Naive B cell (primary cell): ENCODE data around the gene ALDH1A2. TPM values are rescaled to one million over a fixed set of nuclear protein-coding genes. Genes with fewer than 3 reads are reported as not detected.
"Not testable (repeated sequence)": the region's sequence is repeated elsewhere in the genome, so short reads cannot be mapped to it uniquely, and the experiment has no call there.

Experiments
- ATAC-seq, 2 donors: fragments of 150-1000 bp; cut with Tn5 transposase; 2 replicates each; pipeline ENCODE4 v1.10.0; 2021; ENCODE audit warnings: low read depth in 2 of 2, mild to moderate bottlenecking in 2 of 2, moderate library complexity in 2 of 2
- DNase-seq: peaks from one replicate; pipeline ENCODE4 v3.0.0; 2022
- H3K27ac Mint-ChIP-seq, 6 donors: one replicate each; pipeline ENCODE4 v1.8.0; 2020 to 2022; ENCODE audit warnings: mild to moderate bottlenecking in 6 of 6, mixed read lengths in 6 of 6, moderate library complexity in 5 of 6, inconsistent platforms in 2 of 6
- H3K27me3 Mint-ChIP-seq, 3 donors: one replicate each; pipeline ENCODE4 v1.8.0; 2021 to 2022; ENCODE audit warnings: mixed read lengths in 3 of 3, mild to moderate bottlenecking in 1 of 3
- H3K36me3 Mint-ChIP-seq, 2 donors: one replicate each; pipeline ENCODE4 v1.8.0; 2020 to 2022; ENCODE audit warnings: mixed read lengths in 2 of 2, inconsistent platforms in 1 of 2, mild to moderate bottlenecking in 1 of 2
- H3K4me1 Mint-ChIP-seq, 3 donors: one replicate each; pipeline ENCODE4 v1.8.0; 2020 to 2022; ENCODE audit warnings: mixed read lengths in 3 of 3, inconsistent platforms in 1 of 3, mild to moderate bottlenecking in 1 of 3, moderate library complexity in 1 of 3
- H3K4me3 Mint-ChIP-seq, 8 donors: one replicate each; pipeline ENCODE4 v1.8.0; 2020 to 2022; ENCODE audit warnings: mild to moderate bottlenecking in 8 of 8, mixed read lengths in 8 of 8, moderate library complexity in 8 of 8, inconsistent platforms in 2 of 8
- H3K9me3 Mint-ChIP-seq, 7 donors: one replicate each; pipeline ENCODE4 v1.8.0; 2020 to 2022; ENCODE audit warnings: mixed read lengths in 7 of 7, mild to moderate bottlenecking in 5 of 7, inconsistent platforms in 2 of 7, moderate library complexity in 1 of 7
- polyA plus RNA-seq, 6 donors: library from polyadenylated mRNA; unstranded; fragments of 300-500 nt; fragmentation: Illumina TruSeq; gene quantifications; one replicate each; pipeline ENCODE4 v1.2.3, GENCODE V29; 2021; ENCODE audit warnings: low read depth in 6 of 6

ALDH1A2 gene
- polyA plus RNA-seq, 6 donors from 2014 or later = not detected

DNA sequence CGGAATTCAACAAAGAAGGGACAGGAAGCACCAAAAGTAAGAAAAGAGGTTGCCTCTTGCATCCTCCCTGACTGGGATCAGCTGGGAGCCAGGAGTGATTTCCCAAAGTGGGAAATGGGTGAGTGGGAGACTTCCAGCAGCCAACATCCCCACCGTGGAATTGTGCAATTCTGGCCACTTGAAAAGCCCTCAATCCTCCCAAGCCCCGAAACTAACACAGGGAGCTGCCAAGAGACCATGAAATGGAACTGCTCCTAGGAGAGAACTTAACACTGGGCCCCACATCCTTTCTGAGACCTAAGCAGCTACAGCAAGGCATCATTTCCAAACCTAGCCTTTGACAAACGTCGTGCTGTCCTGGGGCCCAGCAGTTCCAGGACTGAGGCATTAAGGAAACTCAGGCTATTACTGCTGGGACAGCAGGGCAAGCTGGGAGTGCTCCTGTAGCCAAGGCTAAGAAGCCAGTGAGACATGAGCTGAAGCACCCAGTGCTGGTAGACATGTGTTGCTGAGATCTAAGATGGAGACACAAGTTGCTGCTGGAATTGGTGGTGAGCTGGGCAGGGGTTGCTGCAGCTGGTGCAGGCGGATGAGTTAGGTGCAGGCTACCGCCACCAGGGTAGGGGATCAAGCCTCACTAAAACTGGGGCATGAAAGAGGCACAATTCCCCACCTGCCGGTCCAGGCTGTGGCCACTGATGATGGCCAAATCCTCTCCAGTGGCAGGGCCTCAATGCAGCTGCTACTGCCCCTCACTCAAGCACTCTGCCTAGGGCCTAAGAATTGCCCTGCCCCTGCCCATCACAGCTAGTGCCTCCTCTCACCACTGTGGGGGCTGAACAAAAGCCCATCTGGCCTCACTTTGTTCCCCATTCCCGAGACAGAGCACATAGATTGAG lies 43.9 kb downstream of the ALDH1A2 start:
- Mint-ChIP-seq H3K36me3 (peaks cover 7 to 33% of the 10 kb centered on the region in 2 donors), H3K4me3 (no peak overlapping the region), H3K4me1 (no peaks in the 10 kb centered on the region), H3K27me3 (peaks cover 14 to 21% (median 15%) of the 10 kb centered on the region in 3 donors), H3K27ac (peak overlapping the region in 1 of 6 donors; percentile 37), H3K9me3 (peaks cover 13 to 59% (median 42%) of the 10 kb centered on the region in 7 donors)
- DNase-seq = no peak
- no peak for ATAC-seq

DNA sequence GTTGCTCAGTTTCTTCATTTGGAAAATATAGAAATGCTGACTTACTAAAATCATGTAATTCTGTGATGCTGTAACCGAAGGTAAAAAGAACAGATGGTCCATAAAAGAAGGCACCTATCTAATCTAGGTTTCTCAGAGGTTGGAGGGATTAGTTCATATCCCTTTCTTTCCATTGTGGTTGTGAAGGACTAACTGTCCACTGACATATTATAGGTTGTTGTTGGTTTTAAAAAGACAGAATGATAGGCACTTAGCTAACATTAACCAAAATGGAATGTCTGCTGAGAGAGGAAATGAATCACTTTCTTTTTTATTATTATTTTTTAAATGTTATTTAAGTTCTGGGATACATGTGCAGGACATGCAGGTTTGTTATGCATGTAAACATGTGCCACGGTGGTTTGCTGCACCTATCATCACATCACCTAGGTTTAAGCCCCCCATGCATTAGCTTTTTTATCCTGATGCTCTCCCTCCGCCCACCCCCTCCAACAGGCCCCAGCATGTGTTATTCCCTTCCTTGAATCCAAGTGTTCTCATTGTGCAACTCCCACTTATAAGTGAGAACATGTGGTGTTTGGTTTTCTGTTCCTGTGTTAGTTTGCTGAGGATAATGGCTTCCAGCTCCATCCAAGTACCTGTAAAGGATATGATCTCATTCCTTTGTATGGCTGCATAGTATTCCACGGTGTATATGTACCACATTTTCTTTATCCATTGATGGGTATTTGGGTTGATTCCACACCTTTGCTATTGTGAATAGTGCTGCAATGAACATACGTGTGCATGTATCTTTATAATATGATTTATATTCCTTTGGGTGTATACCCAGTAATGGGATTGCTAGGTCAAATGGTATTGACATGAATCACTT lies 45.8 kb downstream of the ALDH1A2 start:
- Mint-ChIP-seq H3K27me3 (peaks cover 14 to 16% (median 14%) of the 10 kb centered on the region in 3 donors), H3K36me3 (peaks cover 7 to 16% of the 10 kb centered on the region in 2 donors), H3K9me3 (peaks cover 7 to 40% (median 25%) of the 10 kb centered on the region in 7 donors), H3K4me3 (no peak overlapping the region), H3K27ac (no peak overlapping the region), H3K4me1 (no peaks in the 10 kb centered on the region)
- DNase-seq (no peak), ATAC-seq (no peak)

DNA sequence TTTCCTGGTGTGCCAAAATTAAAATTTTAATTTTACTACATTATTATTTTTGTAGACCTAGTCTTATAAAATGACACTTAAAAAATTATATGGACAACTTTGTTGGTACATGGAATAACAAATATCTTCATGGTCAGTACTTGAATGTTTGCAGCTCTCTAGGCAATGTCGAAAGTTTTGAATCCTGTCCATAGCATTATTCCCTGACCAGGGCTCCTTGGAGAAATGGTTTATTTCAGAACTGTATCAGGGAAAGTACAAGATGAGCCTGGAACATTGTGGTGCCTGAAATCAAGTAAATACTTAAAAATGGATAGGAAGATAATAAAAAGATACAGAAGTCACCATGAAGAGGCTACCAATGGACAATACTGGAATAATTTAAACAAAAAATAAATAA lies 47.6 kb downstream of the ALDH1A2 start:
- ATAC-seq = no peak
- Mint-ChIP-seq H3K27me3 (peaks cover 18 to 30% (median 26%) of the 10 kb centered on the region in 3 donors), H3K4me1 (no peaks in the 10 kb centered on the region), H3K27ac (no peak overlapping the region), H3K9me3 (peaks cover 5 to 23% (median 10%) of the 10 kb centered on the region in 7 donors), H3K4me3 (no peak overlapping the region), H3K36me3 (peaks cover under 1 to 8% of the 10 kb centered on the region in 2 donors)
- no peak for DNase-seq

DNA sequence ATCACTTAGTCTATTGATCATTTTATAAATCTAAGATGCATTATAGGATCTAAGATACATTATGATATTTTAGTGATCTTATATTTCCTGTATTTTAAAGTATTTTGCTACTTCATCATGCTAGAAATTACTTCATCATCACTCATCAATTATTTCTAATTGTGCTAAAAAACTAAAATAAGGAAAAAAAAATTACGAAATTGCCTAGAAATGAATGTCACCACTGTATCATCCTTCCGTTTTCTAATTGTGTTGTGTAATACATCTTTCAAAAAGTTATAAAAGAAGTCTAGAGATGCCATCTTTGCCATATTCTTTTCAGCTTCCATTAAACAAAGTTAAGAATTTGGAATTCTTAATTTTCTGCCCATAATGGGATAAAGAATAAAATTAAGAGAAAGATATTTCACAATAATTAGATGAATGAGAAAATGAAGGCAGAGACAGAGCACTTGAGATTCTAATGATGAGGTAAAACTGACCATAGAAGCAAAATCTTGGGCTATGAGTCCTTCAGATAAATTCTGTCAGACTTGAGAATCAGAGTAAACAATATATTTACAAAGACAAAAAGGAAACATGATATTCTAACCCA lies 48.8 kb downstream of the ALDH1A2 start:
- ATAC-seq = no peak
- peaks cover 18 to 29% (median 23%) of the 10 kb centered on the region in 3 donors for H3K27me3 Mint-ChIP-seq
- H3K9me3 Mint-ChIP-seq = peaks cover 0 to 14% (median 3%) of the 10 kb centered on the region in 7 donors

DNA sequence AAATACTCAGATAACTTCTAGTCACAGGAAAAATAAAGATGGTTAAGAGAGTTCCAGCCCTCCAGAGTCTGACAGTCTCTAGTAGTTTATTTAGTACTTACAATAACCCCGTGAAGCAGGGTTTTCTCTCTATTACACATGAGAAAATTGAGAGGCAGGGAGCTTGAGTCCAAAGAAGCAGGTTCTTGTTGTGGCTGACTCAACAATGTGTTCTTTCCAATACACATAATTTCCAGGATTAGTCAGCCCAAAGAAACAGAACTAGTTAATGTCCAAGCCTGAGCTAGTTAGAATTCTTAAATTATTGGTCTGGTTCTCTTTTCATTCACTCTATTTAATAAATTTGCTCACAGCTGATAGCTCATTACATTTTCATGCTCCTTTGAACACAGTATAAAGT lies 49.9 kb downstream of the ALDH1A2 start:
- H3K27me3 Mint-ChIP-seq = peaks cover 17 to 23% (median 19%) of the 10 kb centered on the region in 3 donors
- H3K27ac Mint-ChIP-seq = no peak overlapping the region
- no peaks in the 10 kb centered on the region for H3K4me1 Mint-ChIP-seq
- H3K36me3 Mint-ChIP-seq = no peaks in the 10 kb centered on the region
- H3K9me3 Mint-ChIP-seq = peaks cover 0 to 9% (median 0%) of the 10 kb centered on the region in 7 donors
- ATAC-seq (no peak), DNase-seq (no peak)
- H3K4me3 Mint-ChIP-seq = no peak overlapping the region

More for the DNA sequence above, 48.8 kb downstream of the ALDH1A2 start:
- Mint-ChIP-seq H3K4me1 (no peaks in the 10 kb centered on the region), H3K27ac (no peak overlapping the region), H3K36me3 (no peaks in the 10 kb centered on the region), H3K4me3 (no peak overlapping the region)
- DNase-seq = no peak

DNA sequence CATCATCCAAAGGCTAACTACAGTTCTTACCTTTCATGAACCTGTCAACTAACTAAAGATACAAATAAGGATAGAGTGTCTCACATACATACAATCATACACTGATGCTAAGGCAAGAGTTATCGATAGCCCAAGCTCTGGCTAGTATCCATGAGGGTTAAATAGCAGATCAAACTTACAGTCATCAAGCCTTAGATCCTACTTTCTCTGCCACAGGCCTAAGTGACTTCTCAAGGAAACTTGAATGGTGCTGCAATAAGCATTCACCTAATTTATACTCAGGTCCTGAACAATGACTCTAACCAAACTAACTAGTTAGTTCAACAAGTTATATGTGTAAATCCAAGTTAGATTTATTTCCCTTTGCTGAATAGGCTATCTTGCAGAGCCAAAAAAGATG lies 51.0 kb downstream of the ALDH1A2 start:
- no peak overlapping the region for H3K4me3 Mint-ChIP-seq
- no peaks in the 10 kb centered on the region for H3K36me3 Mint-ChIP-seq
- H3K4me1 Mint-ChIP-seq = no peaks in the 10 kb centered on the region
- H3K27ac Mint-ChIP-seq = no peak overlapping the region
- ATAC-seq = no peak
- H3K27me3 Mint-ChIP-seq = peaks cover 16 to 34% (median 17%) of the 10 kb centered on the region in 3 donors
- H3K9me3 Mint-ChIP-seq = peaks cover 0 to 1% (median 0%) of the 10 kb centered on the region in 7 donors
- DNase-seq = no peak

DNA sequence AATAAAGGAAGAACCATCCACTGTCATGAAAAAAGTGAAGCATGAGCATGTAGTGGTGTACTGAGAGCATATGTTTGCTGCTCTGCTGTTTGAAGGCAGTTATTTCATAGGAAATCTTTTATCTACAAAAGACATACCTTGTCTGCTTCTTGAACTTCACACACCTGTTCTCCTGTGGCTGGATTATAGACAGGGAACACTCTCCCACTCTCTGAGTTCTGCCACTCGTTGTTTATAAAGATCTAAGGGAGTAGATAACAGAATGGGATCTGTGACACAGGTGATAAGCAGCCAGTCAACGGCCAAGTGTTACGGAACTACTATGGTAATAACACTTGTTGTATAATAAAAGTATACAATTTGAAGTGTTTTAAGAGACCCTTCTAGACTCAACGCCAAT lies 51.5 kb downstream of the ALDH1A2 start:
- Mint-ChIP-seq H3K4me1 (no peaks in the 10 kb centered on the region), H3K4me3 (no peak overlapping the region), H3K27me3 (peaks cover 16 to 36% (median 17%) of the 10 kb centered on the region in 3 donors), H3K36me3 (no peaks in the 10 kb centered on the region), H3K9me3 (no peaks in the 10 kb centered on the region), H3K27ac (no peak overlapping the region)
- ATAC-seq (no peak), DNase-seq (no peak)

DNA sequence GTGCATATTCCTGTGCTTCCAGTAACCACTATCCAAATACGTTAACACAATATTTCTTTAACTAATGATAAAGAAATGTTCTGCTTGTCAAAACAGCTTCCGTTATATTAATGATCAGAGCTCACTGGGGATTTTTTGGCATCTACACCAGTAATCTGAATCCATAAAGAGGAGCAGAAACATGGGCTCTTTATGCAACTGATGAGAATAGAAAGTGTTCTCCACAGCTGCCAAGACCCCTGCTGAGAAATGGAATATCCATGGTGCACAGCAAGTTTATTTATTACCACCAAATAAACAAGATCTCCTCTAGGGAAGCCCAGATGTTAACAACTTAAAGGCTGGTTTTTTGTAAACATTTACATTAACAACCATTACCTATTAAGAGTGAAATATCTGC lies 54.5 kb downstream of the ALDH1A2 start:
- DNase-seq = no peak
- no peaks in the 10 kb centered on the region for H3K4me1 Mint-ChIP-seq

DNA sequence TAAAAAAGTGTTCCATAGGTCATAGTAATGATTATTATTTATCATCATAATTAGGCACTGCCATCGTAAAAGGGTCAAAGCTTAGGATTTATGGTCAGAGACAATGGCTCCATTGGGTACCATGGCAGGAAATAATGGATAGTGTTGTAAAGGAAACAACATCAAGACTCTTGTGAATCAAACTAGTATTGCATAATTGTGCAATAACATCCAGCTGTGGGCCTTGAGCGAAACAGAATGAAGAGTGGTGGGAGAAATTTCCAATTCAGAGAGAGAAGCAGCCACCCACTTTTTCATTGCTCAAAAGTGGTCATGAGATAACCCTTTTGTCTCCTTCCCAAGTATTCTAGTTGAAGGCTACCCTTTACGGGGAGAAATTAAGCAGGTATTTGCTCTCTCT lies 61.7 kb downstream of the ALDH1A2 start:
- DNase-seq (no peak), ATAC-seq (no peak)
- H3K27ac Mint-ChIP-seq = no peak overlapping the region
- H3K4me3 Mint-ChIP-seq = no peak overlapping the region
- H3K4me1 Mint-ChIP-seq = no peaks in the 10 kb centered on the region
- no peaks in the 10 kb centered on the region for H3K36me3 Mint-ChIP-seq
- peaks cover 12 to 20% (median 12%) of the 10 kb centered on the region in 3 donors for H3K27me3 Mint-ChIP-seq
- peaks cover 0 to 23% (median 4%) of the 10 kb centered on the region in 7 donors for H3K9me3 Mint-ChIP-seq

More for the DNA sequence above, 54.5 kb downstream of the ALDH1A2 start:
- Mint-ChIP-seq H3K36me3 (no peaks in the 10 kb centered on the region), H3K9me3 (peaks cover 0 to 17% (median 2%) of the 10 kb centered on the region in 7 donors), H3K27ac (no peak overlapping the region), H3K4me3 (no peak overlapping the region), H3K27me3 (peaks cover 16 to 36% (median 17%) of the 10 kb centered on the region in 3 donors)
- ATAC-seq = no peak

DNA sequence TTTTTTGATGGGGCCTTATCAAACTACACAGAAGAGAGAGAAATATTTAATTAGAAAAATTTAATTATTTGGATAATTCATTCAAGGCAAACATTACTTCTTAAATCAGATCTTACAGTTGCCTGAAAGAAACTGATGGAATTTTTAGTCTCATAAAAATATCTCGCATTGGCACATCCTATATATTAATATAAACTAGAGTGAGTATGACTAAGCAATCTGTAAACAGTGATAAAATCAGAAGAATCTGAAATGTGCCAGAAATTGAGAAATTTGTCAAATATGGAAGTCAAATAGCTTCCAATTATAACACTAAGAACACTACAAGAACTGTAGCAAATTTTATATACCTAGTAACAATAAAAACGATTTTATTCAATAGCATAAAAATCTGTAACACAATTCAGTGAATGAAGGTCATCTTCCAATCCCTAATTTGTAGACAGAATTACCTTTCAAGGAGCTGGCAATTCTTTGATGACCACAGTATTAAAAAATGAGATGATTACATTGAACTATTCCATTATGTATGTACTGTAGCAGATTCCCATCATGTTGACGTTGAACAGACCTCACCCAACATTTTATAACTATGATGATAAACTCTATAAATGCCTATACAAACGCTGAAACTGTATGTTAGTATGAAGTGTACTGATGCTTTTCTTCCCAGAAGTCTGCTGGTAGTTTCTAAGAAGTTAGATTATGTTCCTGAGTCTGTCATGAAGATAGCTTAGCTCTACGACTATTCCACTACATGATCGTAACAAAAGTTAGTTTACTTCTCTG lies 63.0 kb downstream of the ALDH1A2 start:
- H3K4me1 Mint-ChIP-seq = no peaks in the 10 kb centered on the region
- no peak overlapping the region for H3K4me3 Mint-ChIP-seq
- no peak for DNase-seq
- no peak for ATAC-seq
- H3K27me3 Mint-ChIP-seq = peaks cover 16 to 23% (median 21%) of the 10 kb centered on the region in 3 donors
- no peaks in the 10 kb centered on the region for H3K36me3 Mint-ChIP-seq
- H3K9me3 Mint-ChIP-seq = peaks cover 0 to 21% (median 6%) of the 10 kb centered on the region in 7 donors
- no peak overlapping the region for H3K27ac Mint-ChIP-seq

DNA sequence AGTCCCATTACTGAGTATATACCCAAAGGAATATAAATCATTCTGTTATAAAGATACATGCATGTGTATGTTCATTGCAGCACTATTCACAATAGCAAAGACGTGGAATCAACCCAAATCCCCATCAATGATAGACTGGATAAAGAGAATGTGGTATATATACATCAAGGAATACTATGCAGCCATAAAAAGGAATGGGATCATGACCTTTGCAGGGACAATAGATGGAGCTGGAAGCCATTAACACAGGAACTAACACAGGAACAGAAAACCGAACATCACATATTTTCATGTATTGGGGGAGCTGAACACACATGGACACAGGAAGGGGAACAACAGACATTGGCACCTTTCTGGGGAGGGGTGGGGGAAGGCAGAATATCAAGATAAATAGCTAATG lies 65.8 kb downstream of the ALDH1A2 start:
- peaks cover 24 to 29% (median 26%) of the 10 kb centered on the region in 3 donors for H3K27me3 Mint-ChIP-seq
- not testable (repeated sequence) for H3K27ac Mint-ChIP-seq

DNA sequence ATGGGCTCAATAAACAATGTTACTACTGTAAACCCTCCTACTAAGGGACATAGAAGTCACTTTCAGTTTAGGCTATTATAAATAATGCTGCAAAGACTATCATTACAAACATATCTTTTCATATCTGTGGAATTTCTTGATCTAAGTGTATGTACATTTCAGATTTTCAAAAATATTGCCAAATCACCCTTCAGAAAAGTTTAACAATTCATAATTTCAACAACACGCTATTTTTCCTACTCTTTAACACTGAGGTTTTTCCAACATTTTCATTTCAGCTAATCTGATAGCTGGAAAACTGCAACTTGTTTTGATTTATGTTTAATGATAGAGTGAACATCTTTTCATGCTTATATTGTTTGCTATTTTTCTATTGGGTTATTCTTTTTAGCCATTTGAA lies 69.0 kb downstream of the ALDH1A2 start:
- H3K4me1 Mint-ChIP-seq = no peaks in the 10 kb centered on the region
- H3K9me3 Mint-ChIP-seq = peaks cover 0 to 13% (median 7%) of the 10 kb centered on the region in 7 donors
- ATAC-seq (no peak), DNase-seq (no peak)
- H3K27me3 Mint-ChIP-seq = peaks cover 19 to 44% (median 34%) of the 10 kb centered on the region in 3 donors
- H3K36me3 Mint-ChIP-seq = no peaks in the 10 kb centered on the region
- no peak overlapping the region for H3K27ac Mint-ChIP-seq
- no peak overlapping the region for H3K4me3 Mint-ChIP-seq

More for the DNA sequence above, 65.8 kb downstream of the ALDH1A2 start:
- H3K9me3 Mint-ChIP-seq = peaks cover 0 to 13% (median 7%) of the 10 kb centered on the region in 7 donors
- ATAC-seq, H3K4me3 Mint-ChIP-seq, H3K4me1 Mint-ChIP-seq, H3K36me3 Mint-ChIP-seq, DNase-seq: not testable (repeated sequence)
